SU-DHL-6 (cell line): ENCODE measurements around the gene LRRC4C.

ENCODE experiments used
- H2AFZ ChIP-seq: fragments of 200-600 bp; sonication (generic); 2 replicates; pipeline ENCODE4 v1.6.1; 2014; ENCODE audit warnings: low read depth, mild to moderate bottlenecking, moderate library complexity, mixed read lengths, antibody characterized with exemption, low read length; ENCODE audit not compliant: severe bottlenecking
- H3F3A ChIP-seq: fragments of 200-600 bp; shearing (Covaris generic); 2 replicates; pipeline ENCODE4 v1.6.0; 2016; ENCODE audit warnings: antibody characterized with exemption, mild to moderate bottlenecking; ENCODE audit not compliant: insufficient read depth
- H3K27ac ChIP-seq: fragments of 200-600 bp; sonication (generic); 2 replicates; pipeline ENCODE4 v1.5.1; 2016; ENCODE audit warnings: low read depth, mild to moderate bottlenecking, low read length, moderate library complexity, mixed read lengths
- H3K27me3 ChIP-seq: fragments of 200-600 bp; sonication (generic), shearing (Covaris generic); 2 replicates; pipeline ENCODE4 v1.6.0; 2014; ENCODE audit warnings: mild to moderate bottlenecking, low read length
- H3K36me3 ChIP-seq: fragments of 200-600 bp; sonication (generic); 2 replicates; pipeline ENCODE4 v1.6.1; 2014; ENCODE audit warnings: mild to moderate bottlenecking, low read length, mixed read lengths
- H3K4me2 ChIP-seq: fragments of 300-600, 200-600 bp; shearing (Covaris generic), sonication (generic); 2 replicates; pipeline ENCODE4 v1.6.0; 2014; ENCODE audit warnings: low read length, low read depth, mild to moderate bottlenecking; ENCODE audit not compliant: poor library complexity, severe bottlenecking
- H3K4me3 ChIP-seq: fragments of 200-600 bp; sonication (generic); 2 replicates; pipeline ENCODE4 v1.5.1; 2014; ENCODE audit warnings: antibody characterized with exemption, low read length, mild to moderate bottlenecking, mixed read lengths; ENCODE audit not compliant: insufficient read depth, poor library complexity, severe bottlenecking
- H3K79me2 ChIP-seq: fragments of 200-600 bp; sonication (generic); 2 replicates; pipeline ENCODE4 v1.6.1; 2014; ENCODE audit warnings: mild to moderate bottlenecking, low read length, moderate library complexity; ENCODE audit not compliant: insufficient read depth
- H3K9ac ChIP-seq: fragments of 200-600 bp; sonication (generic); 2 replicates; pipeline ENCODE4 v1.7.0; 2014; ENCODE audit warnings: mild to moderate bottlenecking, low read length
- H3K9me2 ChIP-seq: fragments of 200-600 bp; sonication (generic); replicated peaks from 2 replicates; pipeline ENCODE4 v1.6.1; 2014; ENCODE audit warnings: low read length; ENCODE audit not compliant: insufficient read depth
- H3K9me3 ChIP-seq: fragments of 200-600 bp; sonication (generic); 2 replicates; pipeline ENCODE4 v1.6.1; 2014; ENCODE audit warnings: low read length, mixed read lengths; ENCODE audit not compliant: insufficient read depth
- H4K20me1 ChIP-seq: fragments of 200-600 bp; sonication (generic); 2 replicates; pipeline ENCODE4 v1.6.1; 2014; ENCODE audit warnings: low read depth, mild to moderate bottlenecking, antibody characterized with exemption, low read length, moderate library complexity, mixed read lengths
- EZH2phosphoT487 ChIP-seq: fragments of 200-600 bp; sonication (generic), shearing (Covaris generic); conservative IDR thresholded peaks from 2 replicates; pipeline ENCODE4 v1.6.1; 2018; ENCODE audit warnings: mild to moderate bottlenecking, antibody characterized with exemption, low read length, moderate library complexity, mixed read lengths
- TF ChIP-seq, protein P1 (sequence below): fragments of 200-600 bp; sonication (generic); IDR thresholded peaks from one replicate; pipeline ENCODE4 v1.5.1; 2017; ENCODE audit warnings: antibody characterized with exemption, mild to moderate bottlenecking, low read length, moderate library complexity; ENCODE audit not compliant: insufficient read depth, poor library complexity, severe bottlenecking

The LRRC4C gene

DNA sequence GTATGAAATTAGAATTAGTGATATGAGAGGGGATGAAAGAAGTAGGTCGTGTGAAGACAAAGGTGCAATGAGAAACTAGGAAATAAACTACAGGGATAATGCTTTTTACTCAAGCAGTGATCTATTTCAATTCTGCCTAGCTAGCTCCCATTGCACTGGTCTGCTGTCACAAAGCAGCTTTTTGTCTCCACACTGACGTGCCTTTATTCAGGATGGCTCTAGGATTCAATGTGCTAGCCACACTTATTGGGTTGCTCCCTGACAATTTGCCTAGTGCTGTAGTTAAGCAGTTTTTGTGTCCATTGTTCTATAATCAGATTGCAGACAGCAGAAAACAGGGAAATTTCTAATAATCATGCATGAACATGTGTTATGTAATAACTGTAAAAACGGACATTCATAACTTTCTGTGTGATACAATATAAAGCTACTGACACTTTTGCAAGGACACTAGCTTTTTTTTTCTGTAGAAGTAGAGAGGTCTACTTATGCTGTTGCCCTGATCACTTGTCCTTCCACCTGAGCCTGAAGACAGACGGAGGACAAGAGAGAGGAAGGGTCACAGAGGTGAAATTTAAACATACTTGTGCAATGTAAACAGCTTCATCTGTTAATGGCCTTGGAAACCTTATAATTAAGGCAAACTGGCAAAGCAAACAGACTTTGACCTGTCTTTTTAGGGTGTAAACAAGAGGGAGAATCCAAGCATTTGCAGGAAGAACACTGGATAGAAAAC is 269.6 kb downstream of the LRRC4C start:
- H3K9me3 ChIP-seq: no peaks in the 10 kb centered on the region
- no peaks in the 10 kb centered on the region for H3F3A ChIP-seq
- H4K20me1 ChIP-seq: no peaks in the 10 kb centered on the region
- TF ChIP-seq, protein P1, sequence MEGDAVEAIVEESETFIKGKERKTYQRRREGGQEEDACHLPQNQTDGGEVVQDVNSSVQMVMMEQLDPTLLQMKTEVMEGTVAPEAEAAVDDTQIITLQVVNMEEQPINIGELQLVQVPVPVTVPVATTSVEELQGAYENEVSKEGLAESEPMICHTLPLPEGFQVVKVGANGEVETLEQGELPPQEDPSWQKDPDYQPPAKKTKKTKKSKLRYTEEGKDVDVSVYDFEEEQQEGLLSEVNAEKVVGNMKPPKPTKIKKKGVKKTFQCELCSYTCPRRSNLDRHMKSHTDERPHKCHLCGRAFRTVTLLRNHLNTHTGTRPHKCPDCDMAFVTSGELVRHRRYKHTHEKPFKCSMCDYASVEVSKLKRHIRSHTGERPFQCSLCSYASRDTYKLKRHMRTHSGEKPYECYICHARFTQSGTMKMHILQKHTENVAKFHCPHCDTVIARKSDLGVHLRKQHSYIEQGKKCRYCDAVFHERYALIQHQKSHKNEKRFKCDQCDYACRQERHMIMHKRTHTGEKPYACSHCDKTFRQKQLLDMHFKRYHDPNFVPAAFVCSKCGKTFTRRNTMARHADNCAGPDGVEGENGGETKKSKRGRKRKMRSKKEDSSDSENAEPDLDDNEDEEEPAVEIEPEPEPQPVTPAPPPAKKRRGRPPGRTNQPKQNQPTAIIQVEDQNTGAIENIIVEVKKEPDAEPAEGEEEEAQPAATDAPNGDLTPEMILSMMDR: no peak
- TF ChIP-seq EZH2phosphoT487: no peak
- no peak overlapping the region for H3K4me2 ChIP-seq
- no peak overlapping the region for H3K27ac ChIP-seq
- H3K27me3 ChIP-seq: no peaks in the 10 kb centered on the region
- no peaks in the 10 kb centered on the region; the same call in 1 of the 2 replicates for H3K9me2 ChIP-seq
- no peak overlapping the region for H3K4me3 ChIP-seq
- H2AFZ ChIP-seq: no peak overlapping the region
- no peaks in the 10 kb centered on the region for H3K79me2 ChIP-seq
- no peaks in the 10 kb centered on the region for H3K36me3 ChIP-seq
- no peak overlapping the region for H3K9ac ChIP-seq

DNA sequence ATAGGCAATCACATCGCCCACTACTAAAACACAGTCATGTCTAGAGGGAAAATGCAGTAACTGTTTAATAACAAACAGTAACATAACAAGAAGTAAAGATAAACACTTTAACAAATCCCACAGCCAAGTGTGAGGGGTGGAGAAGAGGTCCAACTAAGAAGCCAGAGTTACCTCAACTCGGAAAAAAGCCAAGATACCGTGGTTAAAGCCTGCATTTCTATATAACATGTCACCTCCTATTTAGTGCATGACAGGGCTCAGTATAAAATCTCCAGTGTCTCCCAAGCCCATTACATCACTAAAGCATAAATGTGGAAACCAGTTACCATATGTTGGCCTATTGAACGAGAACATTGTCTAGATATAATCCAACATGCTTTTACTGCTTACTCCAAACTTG is 281.7 kb downstream of the LRRC4C start:
- no peaks in the 10 kb centered on the region for H3K36me3 ChIP-seq
- H3K79me2 ChIP-seq: no peaks in the 10 kb centered on the region
- no peak overlapping the region for H3K9ac ChIP-seq
- no peak overlapping the region for H3K4me3 ChIP-seq
- H3K27ac ChIP-seq: no peak overlapping the region
- no peaks in the 10 kb centered on the region for H3K9me3 ChIP-seq
- H4K20me1 ChIP-seq: no peaks in the 10 kb centered on the region
- H3K9me2 ChIP-seq: no peaks in the 10 kb centered on the region
- no peaks in the 10 kb centered on the region for H3F3A ChIP-seq
- H3K27me3 ChIP-seq: no peaks in the 10 kb centered on the region
- H2AFZ ChIP-seq: no peak overlapping the region
- no peak overlapping the region for H3K4me2 ChIP-seq
- TF ChIP-seq, protein P1: no peak
- TF ChIP-seq EZH2phosphoT487: no peak

DNA sequence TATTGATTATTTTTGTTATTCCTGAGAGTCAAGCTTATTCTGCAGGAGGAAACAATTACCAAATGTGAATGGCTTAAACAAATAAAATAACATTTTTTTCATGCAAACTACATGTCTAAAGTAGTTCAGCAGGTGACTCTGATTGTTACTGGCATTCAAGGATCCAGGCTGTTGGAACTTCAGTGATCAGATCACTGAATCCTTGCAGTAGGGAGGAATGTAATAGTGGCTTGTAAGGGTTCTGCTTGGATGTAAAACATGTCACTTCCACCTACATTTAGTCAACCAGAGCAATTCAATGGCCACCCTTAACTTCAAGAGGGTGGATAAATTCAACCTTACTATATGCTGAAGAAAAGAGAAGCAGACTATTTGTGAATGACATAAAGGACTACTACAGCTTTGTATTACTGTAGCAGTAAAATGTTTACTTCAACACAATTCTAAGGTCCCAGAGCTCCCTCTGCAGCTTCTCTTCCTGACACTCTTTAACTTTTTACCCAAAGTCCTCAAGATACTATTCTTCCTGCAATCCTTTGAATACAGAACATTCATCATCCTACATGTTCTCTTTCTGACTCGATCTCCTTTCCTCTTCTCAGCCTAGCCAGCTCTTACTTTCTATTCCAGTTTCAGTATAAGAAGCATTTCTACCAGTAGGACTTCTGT is 284.0 kb downstream of the LRRC4C start:
- Histone ChIP-seq H3K4me3 (no peak overlapping the region), H3K79me2 (no peaks in the 10 kb centered on the region), H3K9me2 (no peaks in the 10 kb centered on the region), H3K27me3 (no peaks in the 10 kb centered on the region), H3K4me2 (no peak overlapping the region), H2AFZ (no peak overlapping the region), H3K9ac (no peak overlapping the region), H3F3A (no peaks in the 10 kb centered on the region), H4K20me1 (no peaks in the 10 kb centered on the region), H3K9me3 (no peaks in the 10 kb centered on the region), H3K27ac (no peak overlapping the region), H3K36me3 (no peaks in the 10 kb centered on the region)
- no peak for TF ChIP-seq EZH2phosphoT487
- TF ChIP-seq, protein P1: no peak
